ENCODE measurements around the gene WDR35.

The WDR35 gene

GRCh38 chr2:19861813-19862212 lies 128.1 kb downstream of the WDR35 start:
- Histone ChIP-seq H3K27me3 (ENCODE audit: insufficient read depth, low read length) (peaks cover 6% of the 10 kb centered on the region), H3K9me3 (ENCODE audit: insufficient read depth, low read depth, low read length) (no peaks in the 10 kb centered on the region), H3K27ac (ENCODE audit: low read length) (no peak overlapping the region), H3K36me3 (ENCODE audit: insufficient read depth, low read depth, low read length) (no peaks in the 10 kb centered on the region), H3K4me3 (ENCODE audit: low read length) (no peak overlapping the region), H3K9ac (ENCODE audit: low read depth, low read length) (no peak overlapping the region), H3K4me1 (ENCODE audit: insufficient read depth, low read length) (no peaks in the 10 kb centered on the region)

All from iPS-20b (cell line).